K562 (cell line): ENCODE data around the gene MYO1E. TPM values are rescaled to one million over a fixed set of nuclear protein-coding genes. Genes with fewer than 3 reads are reported as not detected.

Experiments used
- ATAC-seq: fragments of 200-7000 bp; cut with Tn5 transposase; 3 replicates; pipeline ENCODE4 v1.9.1; 2020; ENCODE audit warnings: moderate library complexity
- BruUV-seq: library from RNA; stranded (reverse); fragments of 400-500 nt; replicated peaks from 2 replicates; lab custom pipeline; 2021; lab: Mats Ljungman, UMichigan
- CTCF ChIA-PET: fragments of 300-600 bp; formaldehyde crosslinking; extraction: SDS; loops from one replicate; lab custom pipeline; 2021; ENCODE audit warnings: low intra/inter-chr PET ratio; lab: Yijun Ruan, JAX
- POLR2A ChIA-PET: fragments of 300-600, 350-650 bp; sonication (Branson Sonifier 250); formaldehyde crosslinking; extraction: SDS; loops from one replicate; lab custom pipeline; 2021; ENCODE audit warnings: antibody characterized with exemption, inconsistent platforms; lab: Yijun Ruan, JAX
- DNase-seq, 4 experiments: peaks; one replicate each; pipeline versions ENCODE4 v3.0.0 to v3.0.0-alpha.2; 2011 to 2018; ENCODE audit warnings: low spot score in 3 of 4, mixed read lengths in 3 of 4; ENCODE audit errors: extremely low read depth in 1 of 4
- FAIRE-seq: peaks from 2 replicates; lab custom pipeline; 2011; peaks lifted over from hg19 to GRCh38; lab: Jason Lieb, UNC
- H2AFZ ChIP-seq: 2 replicates; pipeline ENCODE4 v1.6.0; 2011; ENCODE audit warnings: low read depth, low read length, control low read depth, inconsistent platforms
- H3K27ac ChIP-seq: fragments of 200-600 bp; 3 replicates; pipeline ENCODE4 v1.8.0; 2011; ENCODE audit warnings: low read depth, mild to moderate bottlenecking, control low read depth, inconsistent platforms, low read length, moderate library complexity, mixed read lengths; ENCODE audit errors: extremely low read depth
- H3K27me3 ChIP-seq, 2 experiments: fragments of 300-600 bp in 1 of 2; 2 replicates in 1 of 2; 3 replicates in 1 of 2; pipeline versions ENCODE4 v1.6.0 to v1.8.0; 2011; ENCODE audit warnings: inconsistent platforms in 2 of 2, low read length in 2 of 2, mild to moderate bottlenecking in 1 of 2, mixed read lengths in 1 of 2, moderate library complexity in 1 of 2; ENCODE audit not compliant: control insufficient read depth in 2 of 2, insufficient read depth in 2 of 2
- H3K36me3 ChIP-seq: fragments of 300-600 bp; 3 replicates; pipeline ENCODE4 v1.8.0; 2011; ENCODE audit warnings: mild to moderate bottlenecking, low read length, inconsistent platforms; ENCODE audit not compliant: control insufficient read depth, insufficient read depth
- H3K4me1 ChIP-seq, 2 experiments: fragments of 200-600 bp in 1 of 2; replicated peaks in 1 of 2; 2 replicates in 1 of 2; 3 replicates in 1 of 2; pipeline versions ENCODE4 v1.5.1 to v1.8.0; 2011; ENCODE audit warnings: inconsistent platforms in 2 of 2, low read length in 2 of 2, mild to moderate bottlenecking in 1 of 2, mixed read lengths in 1 of 2, moderate library complexity in 1 of 2; ENCODE audit not compliant: control insufficient read depth in 2 of 2, insufficient read depth in 2 of 2
- H3K4me2 ChIP-seq: 2 replicates; pipeline ENCODE4 v1.6.1; 2011; ENCODE audit warnings: low read length, control low read depth, inconsistent platforms, mixed read lengths; ENCODE audit not compliant: insufficient read depth
- H3K4me3 ChIP-seq: fragments of 200-600 bp; sonication (generic), shearing (Covaris generic); 2 replicates; pipeline ENCODE4 v1.5.1; 2016; ENCODE audit warnings: control low read depth, inconsistent platforms
- H3K79me2 ChIP-seq: fragments of 200-600 bp; 3 replicates; pipeline ENCODE4 v1.8.0; 2011; ENCODE audit warnings: low read length, inconsistent platforms; ENCODE audit not compliant: control insufficient read depth, insufficient read depth
- H3K9ac ChIP-seq, 2 experiments: 2 replicates each; pipeline versions ENCODE4 v1.6.0 to v1.6.1; 2011; ENCODE audit warnings: low read depth in 2 of 2, low read length in 2 of 2, control low read depth in 1 of 2, inconsistent platforms in 1 of 2, mild to moderate bottlenecking in 1 of 2, mixed read lengths in 1 of 2; ENCODE audit not compliant: insufficient read depth in 1 of 2
- H3K9me1 ChIP-seq: one replicate; pipeline ENCODE4 v1.6.0; 2011; ENCODE audit warnings: inconsistent platforms, mild to moderate bottlenecking, low read length, moderate library complexity; ENCODE audit not compliant: control insufficient read depth, insufficient read depth
- H3K9me3 ChIP-seq: replicated peaks from 2 replicates; pipeline ENCODE4 v1.5.1; 2011; ENCODE audit warnings: low read depth, low read length, inconsistent platforms; ENCODE audit not compliant: control insufficient read depth, insufficient read depth
- H4K20me1 ChIP-seq: replicated peaks from 2 replicates; pipeline ENCODE4 v1.6.1; 2011; ENCODE audit warnings: low read length, inconsistent platforms, mixed read lengths; ENCODE audit not compliant: control insufficient read depth, insufficient read depth
- CEBPB ChIP-seq: fragments of 450-650 bp; IDR thresholded peaks from 2 replicates; pipeline ENCODE4 v1.6.1; 2016; ENCODE audit warnings: missing genetic modification characterization, missing compliant biosample characterization
- CXXC5 ChIP-seq: fragments of 250-450 bp; sonication (Bioruptor Pico); IDR thresholded peaks from 2 replicates; pipeline ENCODE4 v1.8.0; 2022; ENCODE audit warnings: inconsistent platforms, mild to moderate bottlenecking, moderate library complexity
- ESRRA ChIP-seq: fragments of 450-650 bp; IDR thresholded peaks from 2 replicates; pipeline ENCODE4 v1.6.1; 2014; ENCODE audit warnings: low read depth, mild to moderate bottlenecking, moderate library complexity, borderline replicate concordance
- L3MBTL2 ChIP-seq: fragments of 450-650 bp; IDR thresholded peaks from 2 replicates; pipeline ENCODE4 v1.6.1; 2016; ENCODE audit warnings: mild to moderate bottlenecking, moderate library complexity
- NFIC ChIP-seq: fragments of 450-650 bp; IDR thresholded peaks from 2 replicates; pipeline ENCODE4 v1.6.1; 2017; ENCODE audit warnings: mild to moderate bottlenecking, inconsistent platforms
- NFIX ChIP-seq: fragments of 250-450 bp; sonication (Bioruptor Pico); IDR thresholded peaks from 2 replicates; pipeline ENCODE4 v1.4.0; 2020; ENCODE audit warnings: low read depth, mild to moderate bottlenecking, moderate library complexity
- NR2C2 ChIP-seq, 2 experiments: fragments of 200-800 bp in 1 of 2; sonication (Bioruptor generic) in 1 of 2; sonication (generic) in 1 of 2; formaldehyde crosslinking in 1 of 2; IDR thresholded peaks; 2 replicates each; pipeline versions ENCODE4 v1.6.1 to v1.8.0; 2016 to 2022; ENCODE audit warnings: mild to moderate bottlenecking in 1 of 2, missing compliant biosample characterization in 1 of 2, missing genetic modification characterization in 1 of 2, missing genetic modification reagents in 1 of 2
- PREB ChIP-seq: sonication (generic); formaldehyde crosslinking; IDR thresholded peaks from 2 replicates; pipeline ENCODE4 v1.8.1; 2023; ENCODE audit warnings: mild to moderate bottlenecking, missing genetic modification reagents
- SP1 ChIP-seq: sonication (generic); formaldehyde crosslinking; IDR thresholded peaks from 2 replicates; pipeline ENCODE4 v1.8.1; 2022; ENCODE audit warnings: mild to moderate bottlenecking, missing genetic modification reagents
- TBP ChIP-seq: optimal IDR thresholded peaks from 2 replicates; pipeline ENCODE3; 2011; ENCODE audit warnings: low read depth, low read length, improper control_type of control experiment
- ZBTB9 ChIP-seq: fragments of 450-650 bp; formaldehyde crosslinking; IDR thresholded peaks from 2 replicates; pipeline ENCODE4 v1.4.0; 2020; ENCODE audit warnings: mild to moderate bottlenecking, moderate library complexity
- ZKSCAN3 ChIP-seq: fragments of 250-450 bp; sonication (Bioruptor Pico); IDR thresholded peaks from 2 replicates; pipeline ENCODE4 v1.4.0; 2020
- ZNF778 ChIP-seq: fragments of 450-650 bp; formaldehyde crosslinking; IDR thresholded peaks from 2 replicates; pipeline ENCODE4 v1.4.0; 2020; ENCODE audit warnings: mild to moderate bottlenecking, moderate library complexity
- ZSCAN29 ChIP-seq: fragments of 450-650 bp; IDR thresholded peaks from 2 replicates; pipeline ENCODE4 v1.6.1; 2017
- WGBS: fragments of 100-300 bp; shearing (Covaris generic); methylation state at CpG from one replicate; pipeline ENCODE4 v1.1.6; 2016; ENCODE audit warnings: low coverage, mixed read lengths; ENCODE audit not compliant: insufficient coverage; ENCODE audit errors: missing lambda C conversion rate; 5-methylcytosine and 5-hydroxymethylcytosine counted together
- in situ Hi-C: fragments of 300-500 bp; cut with MboI; formaldehyde crosslinking; loops from 4 replicates; pipeline ENCODE4 v1.15.0; 2018; ENCODE audit warnings: inconsistent platforms, mixed read lengths
- intact Hi-C: fragments of 100-400 bp; cut with micrococcal nuclease; formaldehyde crosslinking; loops from 2 replicates; pipeline ENCODE4 v1.14.2; 2022
- polyA plus RNA-seq, 8 experiments: library from polyadenylated mRNA; depleted of rRNA in 4 of 8; stranded (reverse) in 5 of 8; unstranded in 3 of 8; fragments of >200 nt; fragmentation: Nextera tagmentation in 2 of 8; fragmentation: Illumina TruSeq in 1 of 8; extraction: Ambion mirVana in 2 of 8; extraction: Trizol in 1 of 8; gene quantifications; 2 replicates each; pipeline versions ENCODE4 v1.2.1 to v1.2.3, GENCODE V29; 2011 to 2014; ENCODE audit warnings: inconsistent platforms in 1 of 8, missing spikeins in 1 of 8
- total RNA-seq, 7 experiments: library from RNA; depleted of rRNA in 6 of 7; stranded (reverse); fragments of >200 nt in 6 of 7; fragmentation: Illumina TruSeq in 2 of 7; extraction: Trizol in 2 of 7; gene quantifications; 2 replicates each; pipeline versions ENCODE4 v1.2.1 to v1.2.3, GENCODE V29; 2011 to 2021; ENCODE audit warnings: low replicate concordance in 1 of 7

MYO1E gene
- total and polyA plus RNA-seq, 9 of the 15 experiments (the other 6 are each of a cell fraction or from before 2014, with no cell fraction given) = under 0.01 to 0.44 (median 0.01) TPM; not detected in 6

GRCh38 chr15:59224474-59224873 is 148.2 kb downstream of the MYO1E start:
- ChIA-PET POLR2A (interaction anchor here (0.6 to 0.7 kb wide), 2 partner anchors 17 to 392 kb away, joined by 3 read pairs; no protein-coding TSS in a partner anchor), CTCF (no interaction called here)
- H2AFZ ChIP-seq = no peak overlapping the region
- no TSS peak for BruUV-seq
- WGBS = 1% methylated on average over 7 of the region's 7 CpGs
- no peak overlapping the region for H3K9ac ChIP-seq
- intact Hi-C loops (no loop called here), in situ Hi-C loops (no loop called here)
- no peaks in the 10 kb centered on the region for H4K20me1 ChIP-seq
- H3K4me1 ChIP-seq = no peaks in the 10 kb centered on the region
- no peak overlapping the region for H3K27ac ChIP-seq
- no peaks in the 10 kb centered on the region for H3K9me3 ChIP-seq
- H3K4me2 ChIP-seq = no peak overlapping the region
- ATAC-seq (no peak), DNase-seq (no peak), FAIRE-seq (no peak)
- peaks cover 16 to 18% of the 10 kb centered on the region in 2 experiments; a peak in 4 of 5 replicates for H3K27me3 ChIP-seq
- no peaks in the 10 kb centered on the region for H3K79me2 ChIP-seq
- H3K4me3 ChIP-seq = no peak overlapping the region
- H3K36me3 ChIP-seq = no peaks in the 10 kb centered on the region
- TF ChIP-seq NFIX (CRISPR knock-in tag) (peak; percentile 46; the same call in 1 of the 2 replicates), CXXC5 (CRISPR knock-in tag) (no peak), NFIC (peak; percentile 74), ZBTB9 (CRISPR knock-in tag) (no peak)
- H3K9me1 ChIP-seq = no peaks in the 10 kb centered on the region

- WGBS = 3% methylated on average over 3 of the region's 3 CpGs
- intact Hi-C loops = no loop called here
- no peak overlapping the region for H2AFZ ChIP-seq
- H3K4me1 ChIP-seq = no peaks in the 10 kb centered on the region
- H4K20me1 ChIP-seq = no peaks in the 10 kb centered on the region
- no peaks in the 10 kb centered on the region for H3K36me3 ChIP-seq
- no TSS peak for BruUV-seq
- ATAC-seq (no peak), DNase-seq (no peak), FAIRE-seq (no peak)
- H3K27me3 ChIP-seq = peaks cover 15 to 16% of the 10 kb centered on the region in 2 experiments; a peak in 4 of 5 replicates
- no peak overlapping the region for H3K4me2 ChIP-seq
- in situ Hi-C loops = no loop called here
- ChIA-PET CTCF (no interaction called here), POLR2A (no interaction called here)
- H3K9me1 ChIP-seq = no peaks in the 10 kb centered on the region
- no peaks in the 10 kb centered on the region for H3K79me2 ChIP-seq
- no peak overlapping the region for H3K9ac ChIP-seq
- no peak overlapping the region for H3K4me3 ChIP-seq
- H3K27ac ChIP-seq = no peak overlapping the region
- H3K9me3 ChIP-seq = no peaks in the 10 kb centered on the region
- no peak for TF ChIP-seq PREB (CRISPR knock-in tag)
- no peak for TF ChIP-seq ZKSCAN3 (CRISPR knock-in tag)
- TF ChIP-seq TBP = no peak
- TF ChIP-seq ESRRA = no peak
- no peak for TF ChIP-seq NR2C2 (CRISPR knock-in tag; IDR thresholded peaks at IDR 0.05)
- TF ChIP-seq NR2C2 (tag; IDR thresholded peaks at IDR 0.05) = no peak
- TF ChIP-seq SP1 (CRISPR knock-in tag) = no peak
- no peak for TF ChIP-seq ZSCAN29
- TF ChIP-seq ZNF778 (CRISPR knock-in tag) = no peak
- no peak for TF ChIP-seq L3MBTL2
- no peak for TF ChIP-seq CEBPB (tag)
Measured at GRCh38 chr15:59223736-59224135, 148.9 kb downstream of the MYO1E start.
